Transverse colon (tissue), 4 donors: ENCODE measurements around the gene SLC51A. TPM values are rescaled to one million over a fixed set of nuclear protein-coding genes. Genes with fewer than 3 reads are reported as not detected.
A peak's percentile ranks its signal among the peaks of the same experiment; 100 is the strongest.

Experiments used
- DNase-seq: peaks from one replicate; pipeline ENCODE4 v3.0.0-alpha.2; 2019
- H3K27ac ChIP-seq, 4 donors: fragments of 200-600 bp; sonication (generic); 2 replicates each; pipeline ENCODE4 v1.5.1; 2016 to 2018; ENCODE audit warnings: inconsistent platforms in 4 of 4
- H3K27me3 ChIP-seq: fragments of 200-600 bp; sonication (generic); 2 replicates; pipeline ENCODE4 v1.5.1; 2017; ENCODE audit warnings: inconsistent platforms
- H3K36me3 ChIP-seq, 4 donors: fragments of 200-600 bp; sonication (generic); 2 replicates each; pipeline ENCODE4 v1.5.1; 2017 to 2019; ENCODE audit warnings: inconsistent platforms in 4 of 4
- H3K4me1 ChIP-seq, 4 donors: fragments of 200-600 bp; sonication (generic); 2 replicates each; pipeline ENCODE4 v1.5.1; 2017 to 2020; ENCODE audit warnings: inconsistent platforms in 4 of 4
- H3K4me3 ChIP-seq, 4 donors: fragments of 200-600 bp; sonication (generic); 1 replicate in 1 of 4; 2 replicates in 3 of 4; pipeline versions ENCODE4 v1.5.1 to v1.6.1; 2017 to 2019; ENCODE audit warnings: inconsistent platforms in 4 of 4
- H3K9me3 ChIP-seq, 2 donors: fragments of 200-600 bp; sonication (generic); 2 replicates each; pipeline ENCODE4 v1.5.1; 2017 to 2019; ENCODE audit warnings: inconsistent platforms in 2 of 2
- CTCF ChIP-seq, 5 experiments: fragments of 200-600 bp in 3 of 5; fragments of 450-650 bp in 2 of 5; sonication (generic) in 3 of 5; IDR thresholded peaks; 1 replicate in 2 of 5; 2 replicates in 3 of 5; pipeline ENCODE4 v1.5.1; 2016 to 2017; ENCODE audit warnings: antibody characterized with exemption in 5 of 5, inconsistent platforms in 3 of 5, mild to moderate bottlenecking in 2 of 5, moderate library complexity in 1 of 5
- EP300 ChIP-seq: sonication (generic); formaldehyde crosslinking; IDR thresholded peaks from one replicate; pipeline ENCODE4 v1.6.1; 2017; ENCODE audit warnings: antibody characterized with exemption, low read depth
- POLR2A ChIP-seq: fragments of 450-650 bp; IDR thresholded peaks from one replicate; pipeline ENCODE4 v1.6.1; 2016; ENCODE audit warnings: antibody characterized with exemption, mild to moderate bottlenecking, moderate library complexity
- POLR2AphosphoS5 ChIP-seq, 3 donors: sonication (generic); formaldehyde crosslinking; IDR thresholded peaks; one replicate each; pipeline ENCODE4 v1.6.1; 2016; ENCODE audit warnings: antibody characterized with exemption in 3 of 3
- WGBS, 2 donors: methylation state at CpG; one replicate each; pipeline ENCODE4 v1.1.5; 2018; ENCODE audit warnings: low coverage in 1 of 2; 5-methylcytosine and 5-hydroxymethylcytosine counted together
- in situ Hi-C, 4 donors: fragments of 200-750 bp; cut with MboI; loops; one replicate each; pipeline versions ENCODE4 v1.15.0 to v1.15.1; 2017; ENCODE audit warnings: low sequenced_read_pairs in 3 of 4, low pct_ligation_motif_present in 1 of 4, low pct_unique_long_range_greater_than_20kb in 1 of 4
- intact Hi-C: fragments of 100-400 bp; cut with DNase I; formaldehyde crosslinking; loops from one replicate; pipeline ENCODE4 v1.15.1; 2023; ENCODE audit warnings: low total_unique reads
- small RNA-seq, 4 donors: library from RNA; depleted of rRNA; stranded (forward); fragments of <200 nt; gene quantifications; one replicate each; pipeline ENCODE3, GENCODE V24; 2016
- total RNA-seq, 4 donors: library from RNA; depleted of rRNA; stranded (reverse); fragments of >200 nt; gene quantifications; one replicate each; pipeline ENCODE4 v1.1.0, GENCODE V29; 2016

The SLC51A gene
- total RNA-seq, 4 donors from 2014 or later: 7.2 to 123 (median 40.5) TPM

- H3K4me1 ChIP-seq: peaks cover 6 to 56% (median 22%) of the 10 kb centered on the region in 4 donors
- TF ChIP-seq POLR2AphosphoS5 (IDR thresholded peaks at IDR 0.05): no peak
- TF ChIP-seq CTCF (IDR thresholded peaks at IDR 0.05): no peak
- TF ChIP-seq POLR2A: no peak
- no peak for TF ChIP-seq EP300
- WGBS, 2 donors: 62% methylated on average over 7 of the region's 7 CpGs
- no peaks in the 10 kb centered on the region for H3K36me3 ChIP-seq
- intact Hi-C loops: no loop called here
- in situ Hi-C loops: no loop called here
- peak overlapping the region; percentile 30 to 68 (median 38) for H3K27ac ChIP-seq
- H3K27me3 ChIP-seq: no peaks in the 10 kb centered on the region
- no peak for DNase-seq
- H3K4me3 ChIP-seq: no peak overlapping the region
- H3K9me3 ChIP-seq: no peaks in the 10 kb centered on the region
These were observed 64.5 kb downstream of the SLC51A start for GRCh38 chr3:196280689-196281440.

- intact Hi-C loops: no loop called here
- TF ChIP-seq POLR2AphosphoS5 (IDR thresholded peaks at IDR 0.05): no peak
- TF ChIP-seq CTCF (IDR thresholded peaks at IDR 0.05): no peak
- no peak for TF ChIP-seq EP300
- no peak for TF ChIP-seq POLR2A
- in situ Hi-C loops: no loop called here
- peaks cover 15 to 67% (median 30%) of the 10 kb centered on the region in 4 donors for H3K4me1 ChIP-seq
- no peak for DNase-seq
- no peak overlapping the region for H3K27ac ChIP-seq
- H3K36me3 ChIP-seq: no peaks in the 10 kb centered on the region
- H3K9me3 ChIP-seq: no peaks in the 10 kb centered on the region
- WGBS, 2 donors: 73 to 75% methylated on average over 4 of the region's 4 CpGs
- H3K4me3 ChIP-seq: no peak overlapping the region
- no peaks in the 10 kb centered on the region for H3K27me3 ChIP-seq
These were observed 65.6 kb downstream of the SLC51A start for GRCh38 chr3:196281962-196282361.

Small RNA genes within 50 kb of the gene (small RNA-seq; reads per million reads assigned to genes)
- gene RF00019: 0 reads per million in 4 donors

Other genes starting within 250 kb of the SLC51A start
- 100 to 1,000 TPM; 117 to 404 (median 181) TPM for gene TFRC, start 134.4 kb upstream of the SLC51A start, total RNA-seq
- gene ZDHHC19, start 5.1 kb upstream of the SLC51A start, total RNA-seq: not detected
- 100 to 1,000 TPM in 1 of 4 donors, 10 to 100 TPM in 3; 50.1 to 104 (median 76.2) TPM for gene PCYT1A, start 71.2 kb downstream of the SLC51A start, total RNA-seq
- gene DYNLT2B, start 101.7 kb downstream of the SLC51A start, total RNA-seq: 1 to 10 TPM in 3 of 4 donors, not detected in 1; 2.4 to 4.4 (median 3.7) TPM
- not detected for gene TM4SF19, start 121.9 kb downstream of the SLC51A start, total RNA-seq
- 10 to 100 TPM; 13.8 to 25.4 (median 15.4) TPM for gene UBXN7, start 215.9 kb downstream of the SLC51A start, total RNA-seq